Measurements from ENCODE around the gene CFL1. TPM values are rescaled to one million over a fixed set of nuclear protein-coding genes. Genes with fewer than 3 reads are reported as not detected.
"Not testable (repeated sequence)": the region's sequence is repeated elsewhere in the genome, so short reads cannot be mapped to it uniquely, and the experiment has no call there.

Gene CFL1
- total and polyA plus RNA-seq, 2 experiments from 2014 or later: 1,393 to 2,124 TPM

DNA sequence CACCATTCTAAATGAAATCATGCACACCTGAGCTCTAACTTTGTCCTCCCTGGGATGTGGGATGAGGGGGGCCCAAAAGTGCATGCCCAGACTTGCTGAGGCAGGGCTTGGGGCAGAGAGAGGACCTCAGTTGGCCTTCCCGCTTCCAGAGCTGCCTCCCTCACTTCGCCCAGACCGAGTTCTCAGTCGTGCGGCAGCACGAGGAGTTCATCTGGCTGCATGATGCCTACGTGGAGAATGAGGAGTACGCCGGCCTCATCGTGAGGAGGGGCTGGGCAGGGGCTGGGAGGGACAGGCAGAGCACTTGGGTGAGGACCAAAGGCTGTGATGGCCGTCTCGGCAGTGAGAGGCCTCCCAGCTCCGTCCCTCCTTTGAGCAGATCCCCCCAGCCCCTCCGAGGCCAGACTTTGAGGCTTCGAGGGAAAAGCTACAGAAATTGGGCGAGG is 8.2 kb downstream of the CFL1 start (continued):
- no peak for TF ChIP-seq ZNF114 (CRISPR knock-in tag; IDR thresholded peaks at IDR 0.05)
- no peak for TF ChIP-seq POLR2AphosphoS5 (IDR thresholded peaks at IDR 0.05; ENCODE audit: low read depth)
- no peak for TF ChIP-seq CREB1 (CRISPR knock-in tag; IDR thresholded peaks at IDR 0.05; ENCODE audit: low read depth)
- no peak for TF ChIP-seq STAT1 (IDR thresholded peaks at IDR 0.05; ENCODE audit: unreplicated experiment)

DNA sequence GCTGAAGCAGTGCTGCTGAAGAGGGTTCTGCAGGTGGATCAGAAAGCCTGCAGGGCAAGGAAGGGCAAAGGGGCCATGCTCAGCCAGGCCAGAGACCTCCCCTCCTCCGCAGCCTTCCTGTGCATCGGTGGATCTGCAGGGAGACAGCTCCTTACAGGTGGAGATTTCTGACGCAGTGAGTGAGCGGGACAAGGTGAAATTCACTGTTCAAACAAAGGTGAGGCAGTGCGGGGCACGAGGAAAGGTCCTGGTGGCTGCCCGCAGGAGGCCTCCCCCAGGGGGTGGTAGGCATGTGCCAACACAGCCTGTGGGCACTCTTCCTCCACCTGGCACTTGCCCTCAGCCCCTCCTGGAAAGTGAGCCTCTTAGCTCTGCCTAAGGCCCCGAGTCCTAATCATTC is 8.6 kb downstream of the CFL1 start:
- DNase-seq (ENCODE audit: low spot score): peak; percentile 40
- Mint-ChIP-seq H3K27ac (no peak overlapping the region), H3K36me3 (ENCODE audit: low read depth) (peaks cover 38% of the 10 kb centered on the region), H3K27me3 (ENCODE audit: insufficient read depth, low read depth, poor library complexity) (peaks cover 47% of the 10 kb centered on the region), H3K4me1 (peaks cover 11% of the 10 kb centered on the region; the same call in 2 of the 3 replicates), H3K4me3 (no peak overlapping the region; the same call in 2 of the 3 replicates), H3K9me3 (peaks cover 12% of the 10 kb centered on the region)
- ATAC-seq: peak; percentile 2
- Histone ChIP-seq H3K4me3 (no peak overlapping the region), H3K4me1 (ENCODE audit: insufficient read depth) (no peaks in the 10 kb centered on the region; the same call in 1 of the 2 replicates), H3K27me3 (ENCODE audit: insufficient read depth) (no peaks in the 10 kb centered on the region), H3K79me2 (replicated peaks; ENCODE audit: insufficient read depth) (peaks cover 8% of the 10 kb centered on the region), H3F3A (replicated peaks; ENCODE audit: low read depth) (peaks cover 32% of the 10 kb centered on the region), H2AFZ (no peak overlapping the region), H3K36me3 (ENCODE audit: insufficient read depth) (peaks cover 11% of the 10 kb centered on the region), H4K20me1 (replicated peaks; ENCODE audit: insufficient read depth) (peaks cover 9% of the 10 kb centered on the region), H3K27ac (ENCODE audit: low read depth) (no peak overlapping the region), H3K9me2 (ENCODE audit: insufficient read depth) (no peaks in the 10 kb centered on the region), H3K4me2 (no peak overlapping the region)
- no peak for TF ChIP-seq ZNF114 (CRISPR knock-in tag; IDR thresholded peaks at IDR 0.05)
- TF ChIP-seq JUNB (IDR thresholded peaks at IDR 0.05; ENCODE audit: unreplicated experiment): no peak
- TF ChIP-seq NANOG (IDR thresholded peaks at IDR 0.05; ENCODE audit: borderline replicate concordance): no peak
- no peak for TF ChIP-seq EZH2 (IDR thresholded peaks at IDR 0.05; ENCODE audit: low read depth, unreplicated experiment)

DNA sequence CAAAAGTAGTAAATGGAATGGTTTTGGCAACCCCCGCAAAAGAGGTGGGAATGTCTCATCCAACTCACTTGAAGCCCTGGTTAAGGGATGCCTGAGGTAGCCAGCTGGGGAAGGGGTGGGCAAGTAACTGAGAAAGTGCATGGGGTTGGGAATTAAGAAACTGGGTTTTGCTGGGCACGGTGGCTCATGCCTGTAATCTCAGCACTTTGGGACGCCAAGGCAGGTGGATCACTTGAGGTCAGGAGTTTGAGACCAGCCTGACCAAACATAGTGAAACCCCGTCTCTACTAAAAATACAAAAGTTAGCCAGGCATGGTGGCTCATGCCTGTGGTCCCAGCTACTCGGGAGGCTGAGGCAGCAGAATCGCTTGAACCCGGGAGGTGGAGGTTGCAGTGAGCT is 9.3 kb downstream of the CFL1 start:
- not testable (repeated sequence) for H3K4me3 Mint-ChIP-seq; DNase-seq (ENCODE audit: low spot score); H3K4me1 ChIP-seq (ENCODE audit: insufficient read depth); H3K27me3 ChIP-seq (ENCODE audit: insufficient read depth); H3K36me3 ChIP-seq (ENCODE audit: insufficient read depth); H3K4me3 ChIP-seq; ATAC-seq; H3K9me2 ChIP-seq (ENCODE audit: insufficient read depth); H3K79me2 ChIP-seq (replicated peaks; ENCODE audit: insufficient read depth); H4K20me1 ChIP-seq (replicated peaks; ENCODE audit: insufficient read depth); H2AFZ ChIP-seq; H3K27ac ChIP-seq (ENCODE audit: low read depth); H3K4me2 ChIP-seq; H3K27ac Mint-ChIP-seq
- H3F3A ChIP-seq (replicated peaks; ENCODE audit: low read depth): peaks cover 26% of the 10 kb centered on the region
- Mint-ChIP-seq H3K4me1 (peaks cover 11% of the 10 kb centered on the region; the same call in 2 of the 3 replicates), H3K9me3 (peaks cover 12% of the 10 kb centered on the region), H3K27me3 (ENCODE audit: insufficient read depth, low read depth, poor library complexity) (peaks cover 42% of the 10 kb centered on the region), H3K36me3 (ENCODE audit: low read depth) (peaks cover 31% of the 10 kb centered on the region)

DNA sequence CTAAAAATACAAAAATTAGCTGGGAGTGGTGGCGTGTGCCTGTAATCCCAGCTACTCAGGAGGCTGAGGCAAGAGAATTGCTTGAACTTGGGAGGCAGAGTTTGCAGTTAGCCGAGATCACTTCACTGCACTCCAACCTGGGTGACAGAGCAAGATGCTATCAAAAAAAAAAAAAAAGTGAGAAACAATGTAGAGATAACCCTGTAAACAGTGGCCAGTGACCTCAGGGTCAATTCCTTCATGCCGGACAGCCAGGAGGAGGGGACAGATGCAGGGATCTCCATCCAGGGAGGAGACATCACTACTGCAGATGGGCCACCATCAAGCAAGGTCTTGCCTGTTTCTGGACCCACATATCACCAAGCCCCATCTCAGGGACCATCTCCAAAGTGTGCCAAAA is 10.2 kb downstream of the CFL1 start:
- H3K36me3 ChIP-seq (ENCODE audit: insufficient read depth): no peaks in the 10 kb centered on the region
- H3K4me1 ChIP-seq (ENCODE audit: insufficient read depth): no peaks in the 10 kb centered on the region; the same call in 1 of the 2 replicates
- H2AFZ ChIP-seq: no peak overlapping the region
- DNase-seq (ENCODE audit: low spot score) (no peak), ATAC-seq (no peak)
- no peaks in the 10 kb centered on the region; the same call in 1 of the 2 replicates for H4K20me1 ChIP-seq (replicated peaks; ENCODE audit: insufficient read depth)
- H3K9me2 ChIP-seq (ENCODE audit: insufficient read depth): no peaks in the 10 kb centered on the region
- Mint-ChIP-seq H3K36me3 (ENCODE audit: low read depth) (peaks cover 22% of the 10 kb centered on the region; the same call in 2 of the 3 replicates), H3K27ac (no peak overlapping the region), H3K4me3 (no peak overlapping the region), H3K4me1 (peaks cover 6% of the 10 kb centered on the region; the same call in 2 of the 3 replicates), H3K9me3 (peaks cover 12% of the 10 kb centered on the region), H3K27me3 (ENCODE audit: insufficient read depth, low read depth, poor library complexity) (peaks cover 33% of the 10 kb centered on the region)
- no peak overlapping the region for H3K27ac ChIP-seq (ENCODE audit: low read depth)
- H3K4me2 ChIP-seq: no peak overlapping the region
- no peak overlapping the region for H3K4me3 ChIP-seq
- no peaks in the 10 kb centered on the region for H3K27me3 ChIP-seq (ENCODE audit: insufficient read depth)
- H3K79me2 ChIP-seq (replicated peaks; ENCODE audit: insufficient read depth): no peaks in the 10 kb centered on the region
- peaks cover 18% of the 10 kb centered on the region; the same call in 1 of the 2 replicates for H3F3A ChIP-seq (replicated peaks; ENCODE audit: low read depth)
- TF ChIP-seq CREB1 (CRISPR knock-in tag; IDR thresholded peaks at IDR 0.05; ENCODE audit: low read depth) (no peak), EZH2 (IDR thresholded peaks at IDR 0.05; ENCODE audit: low read depth, unreplicated experiment) (no peak)
- TF ChIP-seq, protein P1, sequence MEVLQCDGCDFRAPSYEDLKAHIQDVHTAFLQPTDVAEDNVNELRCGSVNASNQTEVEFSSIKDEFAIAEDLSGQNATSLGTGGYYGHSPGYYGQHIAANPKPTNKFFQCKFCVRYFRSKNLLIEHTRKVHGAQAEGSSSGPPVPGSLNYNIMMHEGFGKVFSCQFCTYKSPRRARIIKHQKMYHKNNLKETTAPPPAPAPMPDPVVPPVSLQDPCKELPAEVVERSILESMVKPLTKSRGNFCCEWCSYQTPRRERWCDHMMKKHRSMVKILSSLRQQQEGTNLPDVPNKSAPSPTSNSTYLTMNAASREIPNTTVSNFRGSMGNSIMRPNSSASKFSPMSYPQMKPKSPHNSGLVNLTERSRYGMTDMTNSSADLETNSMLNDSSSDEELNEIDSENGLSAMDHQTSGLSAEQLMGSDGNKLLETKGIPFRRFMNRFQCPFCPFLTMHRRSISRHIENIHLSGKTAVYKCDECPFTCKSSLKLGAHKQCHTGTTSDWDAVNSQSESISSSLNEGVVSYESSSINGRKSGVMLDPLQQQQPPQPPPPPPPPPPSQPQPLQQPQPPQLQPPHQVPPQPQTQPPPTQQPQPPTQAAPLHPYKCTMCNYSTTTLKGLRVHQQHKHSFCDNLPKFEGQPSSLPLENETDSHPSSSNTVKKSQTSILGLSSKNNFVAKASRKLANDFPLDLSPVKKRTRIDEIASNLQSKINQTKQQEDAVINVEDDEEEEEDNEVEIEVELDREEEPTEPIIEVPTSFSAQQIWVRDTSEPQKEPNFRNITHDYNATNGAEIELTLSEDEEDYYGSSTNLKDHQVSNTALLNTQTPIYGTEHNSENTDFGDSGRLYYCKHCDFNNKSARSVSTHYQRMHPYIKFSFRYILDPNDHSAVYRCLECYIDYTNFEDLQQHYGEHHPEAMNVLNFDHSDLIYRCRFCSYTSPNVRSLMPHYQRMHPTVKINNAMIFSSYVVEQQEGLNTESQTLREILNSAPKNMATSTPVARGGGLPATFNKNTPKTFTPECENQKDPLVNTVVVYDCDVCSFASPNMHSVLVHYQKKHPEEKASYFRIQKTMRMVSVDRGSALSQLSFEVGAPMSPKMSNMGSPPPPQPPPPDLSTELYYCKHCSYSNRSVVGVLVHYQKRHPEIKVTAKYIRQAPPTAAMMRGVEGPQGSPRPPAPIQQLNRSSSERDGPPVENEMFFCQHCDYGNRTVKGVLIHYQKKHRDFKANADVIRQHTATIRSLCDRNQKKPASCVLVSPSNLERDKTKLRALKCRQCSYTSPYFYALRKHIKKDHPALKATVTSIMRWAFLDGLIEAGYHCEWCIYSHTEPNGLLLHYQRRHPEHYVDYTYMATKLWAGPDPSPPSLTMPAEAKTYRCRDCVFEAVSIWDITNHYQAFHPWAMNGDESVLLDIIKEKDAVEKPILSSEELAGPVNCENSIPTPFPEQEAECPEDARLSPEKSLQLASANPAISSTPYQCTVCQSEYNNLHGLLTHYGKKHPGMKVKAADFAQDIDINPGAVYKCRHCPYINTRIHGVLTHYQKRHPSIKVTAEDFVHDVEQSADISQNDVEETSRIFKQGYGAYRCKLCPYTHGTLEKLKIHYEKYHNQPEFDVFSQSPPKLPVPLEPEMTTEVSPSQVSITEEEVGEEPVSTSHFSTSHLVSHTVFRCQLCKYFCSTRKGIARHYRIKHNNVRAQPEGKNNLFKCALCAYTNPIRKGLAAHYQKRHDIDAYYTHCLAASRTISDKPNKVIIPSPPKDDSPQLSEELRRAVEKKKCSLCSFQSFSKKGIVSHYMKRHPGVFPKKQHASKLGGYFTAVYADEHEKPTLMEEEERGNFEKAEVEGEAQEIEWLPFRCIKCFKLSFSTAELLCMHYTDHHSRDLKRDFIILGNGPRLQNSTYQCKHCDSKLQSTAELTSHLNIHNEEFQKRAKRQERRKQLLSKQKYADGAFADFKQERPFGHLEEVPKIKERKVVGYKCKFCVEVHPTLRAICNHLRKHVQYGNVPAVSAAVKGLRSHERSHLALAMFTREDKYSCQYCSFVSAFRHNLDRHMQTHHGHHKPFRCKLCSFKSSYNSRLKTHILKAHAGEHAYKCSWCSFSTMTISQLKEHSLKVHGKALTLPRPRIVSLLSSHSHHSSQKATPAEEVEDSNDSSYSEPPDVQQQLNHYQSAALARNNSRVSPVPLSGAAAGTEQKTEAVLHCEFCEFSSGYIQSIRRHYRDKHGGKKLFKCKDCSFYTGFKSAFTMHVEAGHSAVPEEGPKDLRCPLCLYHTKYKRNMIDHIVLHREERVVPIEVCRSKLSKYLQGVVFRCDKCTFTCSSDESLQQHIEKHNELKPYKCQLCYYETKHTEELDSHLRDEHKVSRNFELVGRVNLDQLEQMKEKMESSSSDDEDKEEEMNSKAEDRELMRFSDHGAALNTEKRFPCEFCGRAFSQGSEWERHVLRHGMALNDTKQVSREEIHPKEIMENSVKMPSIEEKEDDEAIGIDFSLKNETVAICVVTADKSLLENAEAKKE (CRISPR knock-in tag; IDR thresholded peaks at IDR 0.05): no peak

All from GM23338 (cell line).